Measurements from ENCODE around the gene GASK1B. TPM values are rescaled to one million over a fixed set of nuclear protein-coding genes. Genes with fewer than 3 reads are reported as not detected.
A peak's percentile ranks its signal among the peaks of the same experiment; 100 is the strongest.

GASK1B gene
- total and polyA plus RNA-seq, 2 of the 13 experiments (the other 11 are each of a cell fraction or from before 2014, with no cell fraction given): 29.1 to 40.4 TPM

DNA sequence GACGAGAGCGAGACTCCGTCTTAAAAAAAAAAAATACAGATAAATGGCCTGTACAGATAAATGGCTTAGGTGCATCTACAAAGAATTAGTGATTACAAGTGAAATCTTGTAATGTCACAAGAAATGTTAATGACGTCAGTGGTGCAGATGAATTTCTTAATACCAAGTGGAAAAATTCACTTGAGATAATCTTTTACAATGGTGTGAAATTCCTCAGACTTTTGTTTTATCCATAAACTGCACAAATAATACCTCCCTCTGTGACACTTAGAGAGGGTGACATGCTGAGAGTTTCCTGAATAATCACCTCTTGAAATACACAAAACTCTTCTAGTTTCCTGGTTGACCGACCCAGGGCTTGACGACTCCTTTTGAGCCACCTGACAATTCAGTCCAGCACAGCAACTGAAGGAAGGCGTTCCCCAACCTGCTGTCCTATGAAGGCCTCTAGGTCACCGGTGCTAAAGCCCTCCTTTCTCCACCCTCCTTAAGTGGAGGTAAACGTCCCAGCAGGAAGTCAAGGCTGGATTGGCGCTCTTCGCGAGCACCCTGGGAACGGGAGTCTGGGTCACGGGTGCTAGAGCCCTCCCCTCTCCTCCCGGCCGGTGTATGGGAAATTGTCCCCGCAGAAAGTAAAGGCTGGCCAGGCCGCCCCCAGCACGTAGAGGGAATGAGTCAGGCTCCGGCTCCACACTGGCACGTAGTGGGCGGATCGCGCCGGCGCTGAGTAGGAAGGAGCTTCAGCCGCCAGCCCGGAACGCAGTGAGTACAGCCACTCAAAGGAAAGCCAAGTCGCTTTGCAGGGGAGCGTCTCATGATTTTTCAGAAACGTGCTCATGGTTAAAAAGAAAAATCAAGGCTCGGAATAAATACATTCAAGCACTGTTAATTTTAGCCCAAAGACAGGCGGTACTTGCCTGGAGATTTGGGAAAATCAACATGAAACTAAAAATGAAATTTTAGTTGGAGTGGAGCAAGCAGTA lies 37.3 kb upstream of the GASK1B start, which contains the start of gene TMEM144 (continued):
- TF ChIP-seq SNAPC4 (CRISPR knock-in tag; IDR thresholded peaks at IDR 0.05) (no peak), ATRX (CRISPR knock-in tag; IDR thresholded peaks at IDR 0.05; ENCODE audit: borderline replicate concordance) (no peak), JARID2 (CRISPR knock-in tag; IDR thresholded peaks at IDR 0.05; ENCODE audit: insufficient replicate concordance) (no peak), MEIS2 (CRISPR knock-in tag; IDR thresholded peaks at IDR 0.05) (peak; percentile 31; the same call in 1 of the 2 replicates), ZNF296 (CRISPR knock-in tag; conservative IDR thresholded peaks at IDR 0.05) (no peak), KDM5A (IDR thresholded peaks at IDR 0.05; ENCODE audit: borderline replicate concordance, low read length) (no peak), ZNF143 (CRISPR knock-in tag; IDR thresholded peaks at IDR 0.05) (peak; percentile 69), HES4 (CRISPR knock-in tag; IDR thresholded peaks at IDR 0.05; ENCODE audit: borderline replicate concordance) (no peak), HIVEP1 (CRISPR knock-in tag; IDR thresholded peaks at IDR 0.05) (0 out of 2 replicates have a peak, but pooled peaks have one; percentile 16), MEF2D (CRISPR knock-in tag; IDR thresholded peaks at IDR 0.05) (no peak), HOMEZ (CRISPR knock-in tag; IDR thresholded peaks at IDR 0.05; ENCODE audit: low read depth) (peak; percentile 82), SMC3 (IDR thresholded peaks at IDR 0.05; ENCODE audit: low read length) (no peak), KAT8 (CRISPR knock-in tag; IDR thresholded peaks at IDR 0.05) (peak; percentile 64), HMG20B (CRISPR knock-in tag; conservative IDR thresholded peaks at IDR 0.05) (no peak), ZNF572 (CRISPR knock-in tag; IDR thresholded peaks at IDR 0.05) (no peak), SMAD9 (CRISPR knock-in tag; IDR thresholded peaks at IDR 0.05) (no peak), CEBPG (CRISPR knock-in tag; IDR thresholded peaks at IDR 0.05) (no peak), ZNF451 (CRISPR knock-in tag; IDR thresholded peaks at IDR 0.05) (0 out of 2 replicates have a peak, but pooled peaks have one; percentile 40)
- TF ChIP-seq, protein P1, sequence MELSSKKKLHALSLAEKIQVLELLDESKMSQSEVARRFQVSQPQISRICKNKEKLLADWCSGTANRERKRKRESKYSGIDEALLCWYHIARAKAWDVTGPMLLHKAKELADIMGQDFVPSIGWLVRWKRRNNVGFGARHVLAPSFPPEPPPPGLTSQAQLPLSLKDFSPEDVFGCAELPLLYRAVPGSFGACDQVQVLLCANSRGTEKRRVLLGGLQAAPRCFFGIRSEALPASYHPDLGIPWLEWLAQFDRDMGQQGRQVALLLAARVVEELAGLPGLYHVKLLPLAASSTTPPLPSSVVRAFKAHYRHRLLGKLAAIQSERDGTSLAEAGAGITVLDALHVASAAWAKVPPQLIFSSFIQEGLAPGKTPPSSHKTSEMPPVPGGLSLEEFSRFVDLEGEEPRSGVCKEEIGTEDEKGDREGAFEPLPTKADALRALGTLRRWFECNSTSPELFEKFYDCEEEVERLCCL (CRISPR knock-in tag; IDR thresholded peaks at IDR 0.05; ENCODE audit: borderline replicate concordance): no peak
- TF ChIP-seq, protein P2, sequence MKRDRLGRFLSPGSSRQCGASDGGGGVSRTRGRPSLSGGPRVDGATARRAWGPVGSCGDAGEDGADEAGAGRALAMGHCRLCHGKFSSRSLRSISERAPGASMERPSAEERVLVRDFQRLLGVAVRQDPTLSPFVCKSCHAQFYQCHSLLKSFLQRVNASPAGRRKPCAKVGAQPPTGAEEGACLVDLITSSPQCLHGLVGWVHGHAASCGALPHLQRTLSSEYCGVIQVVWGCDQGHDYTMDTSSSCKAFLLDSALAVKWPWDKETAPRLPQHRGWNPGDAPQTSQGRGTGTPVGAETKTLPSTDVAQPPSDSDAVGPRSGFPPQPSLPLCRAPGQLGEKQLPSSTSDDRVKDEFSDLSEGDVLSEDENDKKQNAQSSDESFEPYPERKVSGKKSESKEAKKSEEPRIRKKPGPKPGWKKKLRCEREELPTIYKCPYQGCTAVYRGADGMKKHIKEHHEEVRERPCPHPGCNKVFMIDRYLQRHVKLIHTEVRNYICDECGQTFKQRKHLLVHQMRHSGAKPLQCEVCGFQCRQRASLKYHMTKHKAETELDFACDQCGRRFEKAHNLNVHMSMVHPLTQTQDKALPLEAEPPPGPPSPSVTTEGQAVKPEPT (CRISPR knock-in tag; IDR thresholded peaks at IDR 0.05; ENCODE audit: low read depth): no peak
